OCI-LY3 (cell line): Measurements from ENCODE around the gene LZIC.
"Not testable (repeated sequence)": the region's sequence is repeated elsewhere in the genome, so short reads cannot be mapped to it uniquely, and the experiment has no call there.

ENCODE experiments used
- H2AFZ ChIP-seq: fragments of 200-600, 300-600 bp; shearing (Covaris generic); 2 replicates; pipeline ENCODE4 v1.6.0; 2014; ENCODE audit warnings: antibody characterized with exemption, low read depth, low read length
- H3K27ac ChIP-seq: fragments of 200-600, 300-600 bp; sonication (generic); 2 replicates; pipeline ENCODE4 v1.5.1; 2014; ENCODE audit warnings: mild to moderate bottlenecking, low read length, moderate library complexity, mixed read lengths
- H3K27me3 ChIP-seq: fragments of 200-600, 300-600 bp; sonication (generic); 2 replicates; pipeline ENCODE4 v1.6.1; 2014; ENCODE audit warnings: low read depth, low read length, mixed read lengths
- H3K36me3 ChIP-seq: fragments of 200-600, 300-600 bp; sonication (generic); replicated peaks from 2 replicates; pipeline ENCODE3; 2014; ENCODE audit warnings: low read depth, low read length, mixed read lengths
- H3K4me1 ChIP-seq: fragments of 300-600, 200-600 bp; sonication (generic); 2 replicates; pipeline ENCODE4 v1.6.1; 2014; ENCODE audit warnings: low read length, mixed read lengths
- H3K4me2 ChIP-seq: fragments of 200-600, 300-600 bp; sonication (generic); 2 replicates; pipeline ENCODE4 v1.6.1; 2014; ENCODE audit warnings: low read length, mixed read lengths
- H3K4me3 ChIP-seq: fragments of 300-600, 200-600 bp; sonication (generic); 2 replicates; pipeline ENCODE4 v1.5.1; 2014; ENCODE audit warnings: antibody characterized with exemption, mild to moderate bottlenecking, low read length, moderate library complexity
- H3K79me2 ChIP-seq: fragments of 300-600, 200-600 bp; shearing (Covaris generic); 2 replicates; pipeline ENCODE4 v1.6.1; 2014; ENCODE audit warnings: mild to moderate bottlenecking, low read length, mixed read lengths
- H3K9ac ChIP-seq: fragments of 300-600, 200-600 bp; shearing (Covaris generic); 2 replicates; pipeline ENCODE4 v1.6.0; 2014; ENCODE audit warnings: mild to moderate bottlenecking, low read length, moderate library complexity
- H3K9me3 ChIP-seq: fragments of 200-600, 300-600 bp; shearing (Covaris generic); 2 replicates; pipeline ENCODE4 v1.6.1; 2014; ENCODE audit warnings: low read length, mixed read lengths; ENCODE audit not compliant: insufficient read depth
- H4K20me1 ChIP-seq: fragments of 200-600, 300-600 bp; sonication (generic); 2 replicates; pipeline ENCODE4 v1.6.1; 2016; ENCODE audit warnings: low read length, mixed read lengths; ENCODE audit not compliant: insufficient read depth
- CTCF ChIP-seq: fragments of 200-600, 300-600 bp; sonication (generic); IDR thresholded peaks from 2 replicates; pipeline ENCODE4 v1.5.1; 2014; ENCODE audit warnings: antibody characterized with exemption, low read length, low read depth
- EZH2phosphoT487 ChIP-seq: fragments of 200-600 bp; shearing (Covaris generic); IDR thresholded peaks from 2 replicates; pipeline ENCODE4 v1.6.1; 2018; ENCODE audit warnings: antibody characterized with exemption, mixed run types, low read depth

Gene LZIC

GRCh38 chr1:9927259-9927658, 15.9 kb downstream of the LZIC start:
- Histone ChIP-seq H3K27me3 (no peaks in the 10 kb centered on the region), H3K4me2 (no peak overlapping the region), H3K9me3 (no peaks in the 10 kb centered on the region), H3K79me2 (no peaks in the 10 kb centered on the region), H3K36me3 (peaks cover 3% of the 10 kb centered on the region), H3K4me1 (no peaks in the 10 kb centered on the region), H4K20me1 (no peaks in the 10 kb centered on the region), H3K4me3 (no peak overlapping the region), H3K9ac (no peak overlapping the region), H2AFZ (no peak overlapping the region), H3K27ac (no peak overlapping the region)
- TF ChIP-seq EZH2phosphoT487 (no peak), CTCF (no peak)

GRCh38 chr1:9922342-9922741, 20.8 kb downstream of the LZIC start:
- TF ChIP-seq EZH2phosphoT487 (no peak), CTCF (no peak)
- no peaks in the 10 kb centered on the region for H4K20me1 ChIP-seq
- no peak overlapping the region for H3K4me2 ChIP-seq
- H2AFZ ChIP-seq: no peak overlapping the region
- no peaks in the 10 kb centered on the region for H3K9me3 ChIP-seq
- H3K79me2 ChIP-seq: no peaks in the 10 kb centered on the region
- H3K36me3 ChIP-seq: no peaks in the 10 kb centered on the region
- no peak overlapping the region for H3K4me3 ChIP-seq
- H3K27me3 ChIP-seq: no peaks in the 10 kb centered on the region
- no peak overlapping the region for H3K27ac ChIP-seq
- H3K4me1 ChIP-seq: no peaks in the 10 kb centered on the region
- no peak overlapping the region for H3K9ac ChIP-seq

GRCh38 chr1:9920606-9921005, 22.6 kb downstream of the LZIC start:
- no peaks in the 10 kb centered on the region for H4K20me1 ChIP-seq
- H3K4me1 ChIP-seq: no peaks in the 10 kb centered on the region
- no peaks in the 10 kb centered on the region for H3K9me3 ChIP-seq
- no peaks in the 10 kb centered on the region for H3K36me3 ChIP-seq
- no peak overlapping the region for H2AFZ ChIP-seq
- no peak overlapping the region for H3K9ac ChIP-seq
- H3K27me3 ChIP-seq: no peaks in the 10 kb centered on the region
- no peak overlapping the region for H3K27ac ChIP-seq
- H3K4me2 ChIP-seq: no peak overlapping the region
- H3K79me2 ChIP-seq: no peaks in the 10 kb centered on the region
- no peak overlapping the region for H3K4me3 ChIP-seq
- TF ChIP-seq CTCF (no peak), EZH2phosphoT487 (no peak)

GRCh38 chr1:9917901-9918300, 25.3 kb downstream of the LZIC start:
- no peaks in the 10 kb centered on the region for H3K27me3 ChIP-seq
- no peaks in the 10 kb centered on the region for H3K9me3 ChIP-seq
- TF ChIP-seq EZH2phosphoT487 (no peak), CTCF (no peak)
- no peak overlapping the region for H3K4me2 ChIP-seq
- H3K4me3 ChIP-seq: no peak overlapping the region
- H3K27ac ChIP-seq: no peak overlapping the region
- no peak overlapping the region for H2AFZ ChIP-seq
- no peak overlapping the region for H3K9ac ChIP-seq
- no peaks in the 10 kb centered on the region for H3K36me3 ChIP-seq
- no peaks in the 10 kb centered on the region for H3K79me2 ChIP-seq
- no peaks in the 10 kb centered on the region for H3K4me1 ChIP-seq
- H4K20me1 ChIP-seq: no peaks in the 10 kb centered on the region

GRCh38 chr1:9917495-9917894, 25.7 kb downstream of the LZIC start:
- H4K20me1 ChIP-seq, H3K9me3 ChIP-seq: not testable (repeated sequence)

More at GRCh38 chr1:9917495-9917894, 25.7 kb downstream of the LZIC start:
- H2AFZ ChIP-seq, H3K79me2 ChIP-seq, H3K9ac ChIP-seq, H3K27ac ChIP-seq, H3K27me3 ChIP-seq, H3K4me1 ChIP-seq, H3K4me3 ChIP-seq, H3K36me3 ChIP-seq, H3K4me2 ChIP-seq: not testable (repeated sequence)
